ENCODE data around the gene TRIM67.
"Not testable (repeated sequence)": the region's sequence is repeated elsewhere in the genome, so short reads cannot be mapped to it uniquely, and the experiment has no call there.

TRIM67 gene

DNA sequence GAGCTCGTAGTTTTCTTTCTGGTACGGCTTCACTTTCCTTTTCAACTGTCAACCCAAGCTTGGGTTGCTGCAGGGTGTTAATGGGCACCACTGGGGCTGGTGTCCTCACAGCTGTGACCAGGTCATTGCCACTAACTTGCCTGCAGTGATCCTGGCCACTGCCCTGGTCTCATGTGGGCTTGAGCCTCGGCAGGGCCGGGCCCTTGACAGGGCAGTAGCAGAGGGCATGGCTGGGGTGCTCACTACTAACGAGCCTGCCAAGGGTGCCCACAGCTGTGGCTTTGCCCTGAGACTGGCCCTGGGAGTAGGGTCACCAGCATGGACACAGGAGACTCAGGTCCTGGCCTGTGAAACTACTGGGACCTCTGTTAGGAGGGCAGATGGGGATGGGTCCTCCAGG lies 47.7 kb downstream of the TRIM67 start:
- DNase-seq = no peak

DNA sequence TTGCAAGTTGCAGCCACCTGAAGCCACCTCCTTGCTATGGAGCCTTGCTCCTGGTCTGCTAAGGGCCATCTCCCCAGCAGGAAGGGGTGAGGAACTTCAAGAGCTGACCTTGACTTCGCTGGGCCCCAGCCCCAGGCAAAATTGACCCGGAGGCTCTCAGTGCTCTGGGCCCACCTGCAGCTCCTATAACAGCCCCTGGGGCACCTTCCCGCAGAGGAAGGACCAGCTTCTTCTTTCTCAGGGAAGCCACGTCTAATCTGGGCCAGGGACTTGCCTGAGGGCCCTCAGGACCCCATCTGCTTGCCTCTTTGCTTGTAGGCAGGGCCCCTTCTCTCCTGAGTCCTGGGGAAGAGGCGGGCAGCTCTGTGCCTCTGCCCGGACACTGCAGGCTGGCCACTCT lies 48.3 kb downstream of the TRIM67 start:
- DNase-seq = no peak

DNA sequence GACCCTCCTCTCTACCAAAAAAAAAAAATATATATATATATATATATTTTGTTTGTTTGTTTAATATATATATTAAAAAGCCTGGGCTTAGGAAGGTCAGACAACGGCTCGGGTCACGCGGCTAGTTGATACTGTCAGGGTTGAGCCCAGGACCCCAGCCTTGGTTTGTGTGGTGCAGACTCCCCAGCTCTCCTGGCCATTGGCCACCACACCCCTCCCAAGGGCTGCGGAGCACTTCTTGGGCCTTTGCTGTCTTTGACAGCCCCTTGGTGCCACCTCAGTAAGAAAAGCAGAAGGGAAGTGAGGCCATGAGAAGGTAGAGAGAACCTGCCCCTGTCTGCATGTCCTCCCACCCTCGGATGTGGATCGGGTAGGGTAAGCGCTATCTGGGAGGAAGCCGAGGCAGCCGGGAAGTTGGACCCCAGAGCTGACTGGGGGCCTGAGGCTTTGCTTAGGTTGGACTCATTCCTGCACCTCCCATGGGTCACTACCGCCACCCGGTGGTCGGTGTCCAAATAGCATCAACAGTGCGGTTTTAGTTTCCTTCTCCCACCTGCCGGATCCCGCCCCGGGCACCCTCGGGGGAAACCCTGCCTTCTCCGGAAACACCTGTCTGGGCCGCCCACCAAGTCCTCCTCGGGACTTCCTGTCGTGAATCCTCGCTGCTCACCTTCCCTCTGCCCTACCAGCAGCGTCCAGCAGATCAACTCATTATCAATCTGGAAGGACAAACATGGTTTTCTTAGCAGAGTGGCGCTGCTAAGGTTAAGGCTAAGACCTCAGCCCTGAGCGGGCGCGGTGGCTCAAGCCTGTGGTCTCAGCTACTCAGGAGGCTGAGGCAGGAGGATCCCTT lies 49.4 kb downstream of the TRIM67 start:
- DNase-seq = peak; percentile 78

DNA sequence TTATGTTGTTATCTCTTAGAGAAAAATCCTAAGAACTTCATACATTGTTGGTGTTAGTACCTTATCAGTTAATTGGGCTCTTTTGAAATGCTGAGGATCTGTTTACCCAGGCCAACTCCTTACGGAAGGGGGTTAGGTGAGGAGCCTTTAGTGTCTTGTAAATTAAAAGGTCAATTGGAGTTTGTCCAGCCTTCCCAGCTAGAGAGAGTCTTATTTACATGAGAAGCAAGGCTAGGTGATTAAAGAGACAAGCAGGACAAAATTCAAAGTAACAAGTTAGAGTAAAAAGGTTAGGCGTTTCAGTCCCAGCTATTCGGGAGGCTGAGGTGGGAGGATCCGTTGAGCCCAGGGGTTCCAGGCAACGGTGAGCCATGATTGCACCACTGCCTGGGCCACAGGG lies 50.4 kb downstream of the TRIM67 start:
- not testable (repeated sequence) for DNase-seq

DNA sequence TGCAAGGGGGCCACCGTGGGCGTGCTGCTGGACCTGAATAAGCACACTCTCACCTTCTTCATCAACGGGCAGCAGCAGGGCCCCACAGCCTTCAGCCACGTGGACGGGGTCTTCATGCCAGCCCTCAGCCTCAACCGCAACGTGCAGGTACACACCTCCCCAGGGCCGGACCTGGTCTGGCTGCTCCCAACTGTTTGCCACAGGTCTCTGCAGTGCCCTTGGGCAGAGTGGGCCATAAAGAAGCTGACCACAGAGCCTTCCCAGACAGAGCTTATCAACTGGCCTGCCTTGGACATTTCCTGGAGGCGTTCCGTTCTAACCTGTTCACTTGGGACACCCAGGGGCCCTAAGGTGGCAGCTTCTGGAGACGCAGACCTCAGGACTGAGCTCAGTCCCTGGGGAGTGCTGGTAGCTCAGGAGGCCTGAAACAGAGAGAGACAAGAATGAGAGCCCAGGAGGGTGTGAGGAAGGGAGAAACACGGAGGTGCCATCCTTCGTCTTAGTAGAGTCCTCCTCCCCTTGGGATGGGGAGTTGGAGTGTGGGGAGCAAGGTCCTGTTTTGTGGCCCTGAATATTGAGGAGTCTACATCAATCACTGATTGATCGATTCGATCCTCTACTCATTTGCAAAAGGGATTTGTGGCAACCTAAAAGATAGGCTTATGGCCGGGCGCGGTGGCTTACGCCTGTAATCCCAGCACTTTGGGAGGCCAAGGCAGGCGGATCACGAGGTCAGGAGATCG lies 52.1 kb downstream of the TRIM67 start:
- no peak for DNase-seq

DNA sequence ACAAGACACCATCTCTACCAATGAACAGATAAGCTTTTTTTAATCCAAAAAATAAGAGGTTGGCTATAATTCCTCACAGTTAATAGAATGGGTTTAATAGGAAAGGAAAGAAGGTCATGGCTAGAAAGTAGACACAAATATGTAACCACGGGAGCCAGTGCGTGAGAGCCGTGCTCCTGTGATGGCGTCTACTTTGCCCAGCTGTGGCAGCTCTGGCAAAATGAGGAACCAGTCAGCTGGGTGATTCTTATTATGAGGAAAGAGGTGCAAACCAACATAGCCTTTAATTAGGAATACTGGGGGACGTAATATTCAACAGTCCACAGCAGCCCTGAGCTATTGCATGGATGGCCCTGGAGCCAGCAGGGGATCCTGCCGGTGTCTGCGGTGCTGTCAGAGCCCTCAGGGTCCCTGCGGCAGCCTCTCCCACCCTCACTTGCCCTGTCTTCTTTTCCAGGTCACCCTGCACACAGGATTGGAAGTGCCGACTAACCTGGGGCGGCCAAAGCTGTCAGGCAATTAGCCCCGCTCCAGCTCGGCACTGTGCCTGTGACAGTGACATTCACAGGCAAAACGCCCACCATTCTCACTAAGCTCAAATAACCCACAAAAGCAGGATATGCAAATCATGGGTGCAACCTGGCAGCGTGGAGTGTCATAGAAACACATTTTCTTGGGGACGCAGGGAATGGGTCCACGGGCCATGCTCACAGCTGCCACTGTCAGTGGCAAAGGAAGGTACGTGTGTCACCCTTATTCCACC lies 53.2 kb downstream of the TRIM67 start:
- DNase-seq = no peak

DNA sequence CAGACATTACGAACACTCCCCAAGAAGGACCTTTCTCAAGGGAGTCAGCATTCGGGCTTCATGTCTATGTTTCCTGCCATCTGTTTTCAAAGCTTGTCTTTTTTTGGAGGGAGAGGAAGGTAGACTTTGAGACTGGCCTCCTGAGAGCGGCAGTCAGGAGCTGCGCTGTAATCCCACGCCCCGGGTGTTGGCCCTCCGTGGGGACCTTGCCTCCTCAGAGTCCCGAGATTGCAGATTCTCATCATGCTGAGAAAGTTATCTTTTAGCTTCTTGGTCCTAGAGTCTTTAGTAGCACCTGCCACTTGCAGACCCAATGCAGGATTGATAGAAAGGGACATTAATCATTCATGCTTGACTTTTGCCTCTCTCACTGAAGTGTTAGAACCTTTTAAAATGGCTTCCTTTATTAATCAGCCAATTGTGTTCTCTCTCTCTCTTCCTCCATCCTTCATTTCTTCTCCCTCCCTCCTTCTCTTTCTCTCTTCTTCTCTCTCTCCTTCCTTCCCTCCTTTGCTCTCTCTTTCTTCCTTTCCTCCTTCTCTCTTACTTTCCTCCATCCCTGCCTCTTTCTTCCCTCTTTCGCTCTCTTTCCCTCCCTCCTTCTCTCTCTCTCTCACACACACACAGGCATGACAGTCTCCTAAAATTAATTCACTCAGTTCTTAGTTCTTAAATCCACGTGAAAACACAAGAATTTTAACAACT lies 54.0 kb downstream of the TRIM67 start:
- DNase-seq = no peak

DNA sequence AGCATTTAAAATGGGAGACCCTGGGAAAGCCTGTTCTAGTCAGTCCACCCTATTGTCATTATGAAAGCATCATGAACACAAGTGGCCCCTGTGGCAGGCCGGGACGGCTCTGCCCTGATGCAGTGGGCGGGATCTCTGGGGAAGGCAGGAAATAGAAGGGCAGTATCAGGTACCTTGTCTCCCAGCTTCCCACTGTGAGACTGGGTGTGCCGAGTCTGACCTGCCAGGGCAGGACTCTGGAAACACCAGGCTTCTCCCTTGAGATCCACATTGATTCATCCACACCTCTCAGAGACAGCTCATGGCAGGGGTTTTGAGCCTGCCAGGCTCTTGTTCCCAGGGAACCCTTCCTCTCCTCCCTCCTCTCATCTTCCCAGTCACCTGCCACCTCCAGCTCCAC lies 54.6 kb downstream of the TRIM67 start:
- no peak for DNase-seq

DNA sequence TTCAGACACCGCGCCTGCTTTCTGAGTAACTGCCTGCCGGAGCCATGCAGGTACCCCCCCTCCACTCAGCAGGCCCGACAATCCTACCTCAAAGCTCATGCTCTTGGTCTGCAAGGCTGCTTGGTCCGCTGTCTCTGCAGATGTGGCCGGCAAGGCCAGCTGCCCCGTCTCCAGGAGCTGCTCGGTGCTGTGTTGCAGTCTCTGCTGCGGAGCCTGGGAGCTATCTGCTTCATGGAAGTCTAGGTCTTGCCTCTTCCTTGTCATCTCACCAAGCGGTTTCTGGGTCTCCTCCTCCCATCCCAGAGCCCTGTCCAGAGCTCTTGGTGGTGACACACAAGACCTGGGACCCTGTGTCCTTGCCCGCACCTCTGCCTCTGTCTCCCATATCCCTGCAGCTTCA lies 55.2 kb downstream of the TRIM67 start:
- no peak for DNase-seq

DNA sequence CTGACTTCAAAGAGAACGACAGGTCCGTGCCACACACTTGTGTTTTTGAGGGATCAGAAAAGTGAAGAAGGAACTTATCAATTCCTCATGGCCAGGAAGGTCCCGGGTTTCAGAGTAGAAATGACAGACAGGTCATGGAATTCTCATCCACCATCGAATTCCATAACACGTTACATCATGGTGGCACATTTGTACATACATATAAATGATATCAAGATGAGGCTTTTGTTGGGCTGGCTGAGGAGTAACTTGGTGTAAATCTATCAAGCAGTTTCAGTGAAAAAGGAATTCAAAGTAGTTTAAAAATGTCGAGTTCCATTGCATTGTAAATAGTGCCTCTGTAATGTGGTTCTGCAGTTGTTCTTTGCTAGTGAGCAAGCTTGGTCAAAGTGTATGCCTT lies 56.2 kb downstream of the TRIM67 start:
- DNase-seq = no peak

DNA sequence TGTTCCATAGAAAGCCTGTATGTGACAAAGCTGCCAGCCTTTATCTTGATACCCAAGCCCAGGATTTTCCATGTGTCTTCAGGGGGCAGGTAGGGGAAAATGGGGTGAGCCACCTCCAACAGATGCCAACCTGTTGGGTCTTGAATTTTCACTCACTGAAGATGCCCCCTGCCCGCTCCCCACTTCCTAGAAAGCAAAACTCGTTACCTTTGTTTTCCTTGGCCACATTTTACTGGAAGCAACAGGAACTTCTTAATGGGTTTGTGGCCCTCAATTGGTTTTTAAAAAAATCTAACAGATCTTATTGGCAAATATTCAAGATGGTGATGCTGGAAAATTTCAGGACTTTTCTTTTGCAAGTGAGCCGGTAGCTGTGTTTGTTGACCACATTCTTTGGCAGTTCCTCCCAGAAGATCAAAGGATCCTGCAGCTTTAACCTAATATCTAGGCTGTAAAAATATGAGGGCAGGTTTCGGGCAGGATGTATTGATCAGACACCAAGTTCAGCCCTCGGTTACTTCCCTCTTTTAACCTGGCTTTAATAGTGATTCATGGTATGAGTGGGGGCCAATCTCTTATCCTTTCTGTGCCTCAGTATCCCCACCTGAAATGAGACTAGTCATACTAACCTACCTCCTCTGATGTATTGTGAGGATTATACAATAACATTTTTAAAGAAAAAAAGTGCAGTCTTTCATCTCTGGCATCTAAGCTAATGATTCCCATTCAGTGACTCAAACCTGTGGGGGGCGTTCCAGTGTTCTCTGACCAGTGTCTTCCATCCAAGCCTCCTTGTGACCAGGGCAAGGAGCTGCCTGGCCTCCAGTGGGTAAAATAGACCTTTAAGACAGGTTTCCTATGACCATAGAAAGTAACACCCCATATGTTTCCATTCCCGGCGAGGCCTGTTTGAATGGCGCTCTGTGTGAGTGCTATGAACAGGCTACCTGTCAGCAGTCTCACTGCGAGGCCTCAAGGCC lies 57.9 kb downstream of the TRIM67 start:
- DNase-seq = no peak

DNA sequence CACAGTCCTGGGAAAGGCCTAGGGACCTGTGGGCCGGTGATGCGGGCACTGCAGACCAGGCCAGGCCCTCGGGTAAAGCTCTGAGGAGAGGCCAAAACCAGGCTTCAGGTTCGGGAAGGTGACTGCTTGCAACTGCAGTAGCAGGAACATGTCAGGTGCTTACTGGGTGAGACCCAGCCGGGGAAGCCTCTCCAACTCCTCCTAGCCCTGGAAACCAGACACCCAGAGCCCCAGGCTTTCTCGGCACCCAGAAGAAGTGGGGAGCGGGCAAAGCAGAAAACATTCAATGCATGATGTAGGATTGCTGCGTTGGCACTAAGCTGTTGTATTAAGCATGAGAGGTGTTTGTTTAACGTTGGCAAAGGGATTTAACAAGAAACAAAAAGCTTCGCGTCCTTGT lies 58.9 kb downstream of the TRIM67 start:
- DNase-seq = no peak

DNA sequence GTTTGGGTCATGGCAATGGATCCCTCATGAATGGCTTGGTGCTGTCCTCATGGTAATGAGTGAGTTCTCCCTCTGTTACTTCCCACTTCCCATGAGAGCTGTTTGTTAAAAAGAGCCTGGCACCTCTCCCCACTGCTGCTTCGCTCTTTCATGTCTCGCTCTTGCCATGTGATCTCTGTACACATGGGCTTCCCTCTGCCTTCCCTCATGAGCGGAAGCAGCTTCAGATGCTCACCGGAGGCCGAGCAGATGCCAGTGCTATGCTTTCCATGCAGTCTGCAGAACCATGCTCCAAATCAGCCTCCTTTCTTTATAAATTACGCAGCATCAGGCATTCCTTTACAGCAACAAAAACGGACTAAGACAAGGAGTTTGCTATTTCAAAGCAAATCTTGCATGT lies 64.3 kb downstream of the TRIM67 start:
- DNase-seq = no peak

DNA sequence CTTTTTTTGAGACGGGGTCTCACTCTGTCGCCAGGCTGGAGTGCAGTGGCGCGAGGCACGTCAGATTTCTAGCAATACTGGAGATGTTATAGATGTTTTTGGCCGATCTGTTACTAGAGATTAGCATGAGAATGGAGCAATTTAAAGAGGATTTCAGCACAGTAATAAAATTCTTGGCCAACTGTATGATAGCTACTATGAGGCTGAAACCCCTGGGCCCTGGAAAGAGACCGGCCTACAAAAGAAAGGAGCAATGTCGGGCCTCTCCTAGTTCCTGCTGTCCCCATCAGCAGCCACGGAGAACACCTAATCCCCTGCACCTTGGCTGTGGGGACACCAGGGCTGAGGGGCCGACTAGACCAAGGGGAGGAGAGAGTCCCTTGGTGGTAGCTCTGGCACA lies 69.7 kb downstream of the TRIM67 start:
- no peak for DNase-seq

DNA sequence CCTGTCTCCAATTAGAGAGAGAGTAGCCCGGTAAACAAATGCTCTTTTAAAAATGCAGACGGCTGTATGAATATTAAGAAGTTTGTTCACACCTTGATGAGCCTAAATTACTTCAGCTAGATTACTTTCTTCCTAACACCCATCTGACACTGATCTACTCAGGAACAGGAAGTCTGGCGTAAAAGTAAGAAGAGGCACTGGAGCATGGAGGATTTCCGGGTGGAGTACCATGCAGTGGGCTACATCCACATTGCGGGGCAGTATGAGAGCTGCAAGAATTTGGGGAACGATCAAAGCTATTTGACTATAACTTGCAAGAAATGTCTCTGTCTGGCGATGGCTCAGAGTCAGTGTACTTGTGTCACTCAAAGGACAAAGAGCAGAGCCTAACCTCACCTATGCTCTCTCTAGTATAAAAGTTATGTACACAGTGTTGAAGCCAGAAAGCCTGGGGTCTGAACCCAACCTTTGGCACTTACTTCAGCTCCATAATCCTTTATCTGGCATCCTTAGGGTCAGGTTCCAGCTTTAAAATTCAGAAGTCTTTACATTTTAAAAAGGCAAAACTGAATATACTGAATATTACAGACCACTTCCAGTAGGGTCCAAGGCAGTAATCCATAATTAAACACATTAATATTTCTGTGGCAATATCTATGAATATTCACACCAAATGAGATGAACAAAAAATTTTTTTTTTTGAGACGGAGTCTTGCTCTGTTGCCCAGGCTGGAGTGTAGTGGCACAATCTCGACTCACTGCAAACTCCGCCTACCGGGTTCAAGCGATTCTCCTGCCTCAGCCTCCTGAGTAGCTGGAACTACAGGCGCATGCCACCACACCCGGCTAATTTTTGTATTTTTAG lies 71.2 kb downstream of the TRIM67 start:
- DNase-seq = no peak

DNA sequence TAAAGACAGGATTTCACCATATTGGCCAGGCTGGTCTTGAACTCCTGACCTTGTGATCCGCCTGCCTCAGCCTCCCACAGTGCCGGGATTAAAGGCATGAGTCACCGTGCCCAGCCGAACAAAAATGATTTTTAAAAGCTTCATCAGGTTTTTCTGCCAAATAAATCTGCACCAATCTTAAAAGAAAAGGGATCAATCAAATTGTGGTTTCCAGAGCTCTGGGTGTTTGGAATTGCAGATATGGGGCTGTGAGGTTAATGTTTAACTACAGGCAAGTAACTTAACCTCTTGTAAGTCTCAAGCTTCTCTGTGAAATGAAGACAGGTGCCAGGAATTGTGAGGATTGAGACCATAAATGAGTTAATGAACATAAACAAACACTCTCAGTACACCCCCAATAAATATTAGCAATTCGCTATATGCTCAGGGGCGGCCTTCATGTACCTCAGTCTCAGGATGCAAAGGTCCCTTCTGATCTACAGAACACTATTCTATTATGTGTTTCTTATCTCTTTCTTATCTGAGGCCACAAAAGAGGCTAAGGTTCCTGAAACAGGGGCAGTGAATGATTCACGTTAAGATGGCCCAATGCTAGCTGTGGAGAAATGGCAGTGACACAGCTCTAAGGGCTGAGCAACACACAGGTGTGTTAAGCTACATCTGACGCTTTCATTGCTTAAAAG lies 72.0 kb downstream of the TRIM67 start:
- no peak for DNase-seq

DNA sequence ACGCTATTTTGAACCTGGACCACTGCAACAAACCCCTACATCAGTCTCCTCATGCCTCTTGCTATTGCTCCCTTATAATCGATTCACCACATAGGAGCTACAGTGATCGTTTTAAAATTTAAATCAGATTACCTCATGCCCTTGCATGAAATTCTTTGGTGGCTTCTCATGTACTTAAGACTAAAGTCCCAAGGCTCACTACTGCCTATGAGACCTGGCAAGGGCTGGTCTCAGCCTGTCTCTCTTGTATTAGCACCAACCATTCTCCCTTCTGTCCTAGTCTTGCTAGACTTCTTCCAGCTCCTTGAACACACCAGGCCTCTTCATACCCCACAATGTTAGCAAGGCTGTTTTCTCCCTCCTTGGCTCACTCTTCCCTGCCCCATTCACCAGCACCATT lies 72.6 kb downstream of the TRIM67 start:
- no peak for DNase-seq

DNA sequence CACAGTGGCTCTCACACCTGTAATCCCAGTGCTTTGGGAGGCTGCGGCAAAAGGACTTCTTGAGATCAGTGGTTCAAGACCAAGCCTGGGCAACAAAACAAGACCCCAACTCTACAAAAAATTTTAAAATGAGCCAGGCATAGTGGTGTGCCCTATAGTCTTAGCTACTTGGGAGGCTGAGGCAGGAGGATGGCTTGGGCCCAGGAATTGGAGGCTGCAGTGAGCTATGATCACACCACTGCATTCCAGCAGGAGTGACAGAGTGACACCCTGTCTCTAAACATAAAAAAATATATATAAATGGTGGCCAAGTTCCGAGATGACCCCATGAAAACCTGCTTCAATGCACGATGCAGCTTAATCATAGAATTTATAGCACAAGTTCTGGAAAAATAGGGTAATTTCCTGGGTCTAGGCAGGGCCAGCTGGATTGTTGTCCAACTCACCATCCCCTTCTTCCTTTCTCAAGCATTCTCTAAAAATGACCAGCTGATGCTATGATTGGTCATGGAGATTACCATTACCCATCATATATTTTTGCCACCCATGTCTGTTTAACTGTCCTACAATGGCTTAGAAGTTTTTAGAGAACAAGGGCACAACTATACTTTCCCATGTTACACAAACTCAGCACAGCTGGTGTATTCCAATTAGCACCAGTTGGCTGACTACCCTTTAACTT lies 73.8 kb downstream of the TRIM67 start:
- no peak for DNase-seq

DNA sequence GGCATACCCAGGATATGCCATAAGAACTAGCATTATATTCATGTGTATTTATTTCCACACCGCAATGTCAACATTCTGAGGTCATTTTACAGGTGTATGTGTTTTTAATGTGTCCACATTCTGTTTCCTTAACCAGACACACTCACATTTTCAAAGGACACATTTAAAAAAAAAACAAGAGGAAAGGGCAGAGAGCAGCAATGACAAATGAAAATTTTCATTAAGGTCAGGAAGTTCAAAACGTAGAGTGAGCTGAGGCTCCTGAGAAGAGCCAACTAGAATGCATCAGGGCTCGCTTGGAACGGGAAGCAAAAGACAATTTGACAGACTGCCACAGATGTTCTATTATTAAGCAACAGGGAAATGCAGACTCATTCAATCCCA lies 74.3 kb downstream of the TRIM67 start:
- no peak for DNase-seq

DNA sequence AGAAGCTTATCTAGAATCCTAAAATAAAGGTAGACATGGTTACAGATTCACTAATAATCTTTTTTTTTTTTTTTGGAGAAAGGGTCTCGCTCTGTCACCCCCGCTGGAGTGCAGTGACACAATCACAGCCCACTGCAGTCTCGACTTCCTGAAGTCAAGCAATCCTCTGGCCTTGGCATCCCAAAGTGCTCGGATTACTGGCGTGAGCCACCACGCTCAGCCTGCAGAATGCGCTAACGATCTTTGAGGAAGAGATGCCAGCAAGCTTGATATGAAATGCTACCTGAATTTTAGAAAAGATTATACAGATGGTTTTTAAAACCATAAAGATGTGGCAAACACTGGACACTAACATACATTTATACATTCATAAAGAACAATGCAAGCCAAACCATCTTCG lies 75.1 kb downstream of the TRIM67 start:
- no peak for DNase-seq
